GM23248 (cell line): ENCODE measurements around the gene BASP1. TPM values are rescaled to one million over a fixed set of nuclear protein-coding genes. Genes with fewer than 3 reads are reported as not detected.

Source experiments
- DNase-seq: peaks from one replicate; pipeline ENCODE4 v3.0.0-alpha.2; 2015
- H2AFZ ChIP-seq: fragments of 200-600 bp; sonication (generic); 2 replicates; pipeline ENCODE4 v1.6.1; 2016; ENCODE audit warnings: antibody characterized with exemption
- H3F3A ChIP-seq: fragments of 200-600 bp; sonication (generic); 2 replicates; pipeline ENCODE4 v1.6.1; 2016; ENCODE audit warnings: mild to moderate bottlenecking, antibody characterized with exemption, mixed run types; ENCODE audit not compliant: insufficient read depth
- H3K27ac ChIP-seq: fragments of 200-600 bp; sonication (generic); 2 replicates; pipeline ENCODE4 v1.5.1; 2016; ENCODE audit warnings: mild to moderate bottlenecking
- H3K27me3 ChIP-seq: fragments of 200-600 bp; sonication (generic); replicated peaks from 2 replicates; pipeline ENCODE4 v1.6.1; 2016; ENCODE audit warnings: mild to moderate bottlenecking; ENCODE audit not compliant: insufficient read depth
- H3K36me3 ChIP-seq: fragments of 200-600 bp; sonication (generic); 2 replicates; pipeline ENCODE4 v1.6.1; 2016; ENCODE audit warnings: low read depth, mild to moderate bottlenecking
- H3K4me1 ChIP-seq: fragments of 200-600 bp; sonication (generic); 2 replicates; pipeline ENCODE4 v1.6.1; 2016; ENCODE audit warnings: mild to moderate bottlenecking; ENCODE audit not compliant: insufficient read depth
- H3K4me2 ChIP-seq: fragments of 200-600 bp; sonication (generic); one replicate; pipeline ENCODE4 v1.6.1; 2016; ENCODE audit warnings: mild to moderate bottlenecking; ENCODE audit not compliant: unreplicated experiment
- H3K4me3 ChIP-seq: fragments of 200-600 bp; sonication (generic); 2 replicates; pipeline ENCODE4 v1.5.1; 2016; ENCODE audit warnings: mild to moderate bottlenecking
- H3K79me2 ChIP-seq: fragments of 200-600 bp; sonication (generic); 2 replicates; pipeline ENCODE4 v1.6.1; 2016; ENCODE audit warnings: mild to moderate bottlenecking; ENCODE audit not compliant: insufficient read depth
- H3K9ac ChIP-seq: fragments of 200-600 bp; sonication (generic); 2 replicates; pipeline ENCODE4 v1.6.1; 2016; ENCODE audit warnings: mild to moderate bottlenecking
- H3K9me2 ChIP-seq: fragments of 200-600 bp; sonication (generic); 2 replicates; pipeline ENCODE4 v1.6.1; 2016; ENCODE audit warnings: mixed run types, mild to moderate bottlenecking, moderate library complexity; ENCODE audit not compliant: insufficient read depth
- H3K9me3 ChIP-seq: fragments of 200-600 bp; sonication (generic); one replicate; pipeline ENCODE4 v1.6.1; 2017; ENCODE audit warnings: low read depth
- H4K20me1 ChIP-seq: fragments of 200-600 bp; sonication (generic); 2 replicates; pipeline ENCODE4 v1.6.0; 2016; ENCODE audit not compliant: insufficient read depth
- EZH2 ChIP-seq: fragments of 200-600 bp; sonication (generic); IDR thresholded peaks from 2 replicates; pipeline ENCODE4 v1.6.1; 2018; ENCODE audit warnings: antibody characterized with exemption, mild to moderate bottlenecking; ENCODE audit not compliant: insufficient read depth, poor library complexity, severe bottlenecking
- EZH2phosphoT487 ChIP-seq: fragments of 200-600 bp; sonication (generic); IDR thresholded peaks from 2 replicates; pipeline ENCODE4 v1.6.1; 2018; ENCODE audit warnings: antibody characterized with exemption, moderate library complexity, mild to moderate bottlenecking, low read depth; ENCODE audit not compliant: insufficient read depth
- WGBS, 2 experiments: methylation state at CpG; one replicate each; pipeline ENCODE4 v1.1.6; 2015 to 2017; ENCODE audit warnings: low lambda C conversion rate in 2 of 2, low coverage in 1 of 2; ENCODE audit errors: missing lambda C conversion rate in 2 of 2; 5-methylcytosine and 5-hydroxymethylcytosine counted together
- in situ Hi-C: fragments of 300-500 bp; cut with MboI; formaldehyde crosslinking; loops from 2 replicates; pipeline ENCODE4 v1.15.0; 2020
- polyA plus RNA-seq: library from polyadenylated mRNA; unstranded; fragments of >200 nt; fragmentation: Nextera tagmentation; extraction: Ambion mirVana; gene quantifications from 2 replicates; pipeline ENCODE4 v1.2.1, GENCODE V29; 2016
- total RNA-seq: library from RNA; depleted of rRNA; stranded (reverse); fragments of >200 nt; shearing (Covaris generic); gene quantifications from 2 replicates; pipeline ENCODE4 v1.2.3, GENCODE V29; 2014

BASP1 gene
- total and polyA plus RNA-seq, 2 experiments from 2014 or later: 58.4 to 121 TPM

GRCh38 chr5:17302106-17302505 is 84.7 kb downstream of the BASP1 start:
- no peaks in the 10 kb centered on the region for H4K20me1 ChIP-seq
- in situ Hi-C loops: no loop called here
- no peak for TF ChIP-seq EZH2phosphoT487
- TF ChIP-seq EZH2: no peak
- H3K9ac ChIP-seq: no peak overlapping the region
- H3K36me3 ChIP-seq: no peaks in the 10 kb centered on the region
- H3K9me3 ChIP-seq: no peaks in the 10 kb centered on the region
- H3K9me2 ChIP-seq: no peaks in the 10 kb centered on the region
- H3K4me1 ChIP-seq: peaks cover 23% of the 10 kb centered on the region
- H3K4me3 ChIP-seq: no peak overlapping the region
- H3K27me3 ChIP-seq: no peaks in the 10 kb centered on the region
- no peaks in the 10 kb centered on the region for H3F3A ChIP-seq
- DNase-seq: peak; percentile 58
- H3K79me2 ChIP-seq: no peaks in the 10 kb centered on the region
- WGBS, 2 experiments: 78 to 82% methylated on average over 3 of the region's 3 CpGs
- H3K27ac ChIP-seq: no peak overlapping the region
- no peak overlapping the region for H2AFZ ChIP-seq
- no peak overlapping the region for H3K4me2 ChIP-seq

- DNase-seq: peak; percentile 69
- Histone ChIP-seq H3K27ac (no peak overlapping the region), H4K20me1 (no peaks in the 10 kb centered on the region), H3K27me3 (no peaks in the 10 kb centered on the region), H3K9ac (no peak overlapping the region), H3F3A (no peaks in the 10 kb centered on the region), H3K79me2 (no peaks in the 10 kb centered on the region), H3K9me3 (no peaks in the 10 kb centered on the region), H3K4me3 (no peak overlapping the region), H2AFZ (no peak overlapping the region), H3K4me2 (no peak overlapping the region), H3K9me2 (no peaks in the 10 kb centered on the region), H3K4me1 (peaks cover 23% of the 10 kb centered on the region), H3K36me3 (no peaks in the 10 kb centered on the region)
- in situ Hi-C loops: no loop called here
- WGBS, 2 experiments: 14 to 26% methylated on average over 4 of the region's 4 CpGs
- TF ChIP-seq EZH2phosphoT487 (no peak), EZH2 (no peak)
These were observed 85.2 kb downstream of the BASP1 start for GRCh38 chr5:17302604-17303003.

GRCh38 chr5:17304282-17304681 is 86.9 kb downstream of the BASP1 start:
- Histone ChIP-seq H2AFZ (no peak overlapping the region), H3K4me3 (no peak overlapping the region), H3K79me2 (no peaks in the 10 kb centered on the region), H3K36me3 (no peaks in the 10 kb centered on the region), H3K4me1 (peaks cover 23% of the 10 kb centered on the region), H3K9me2 (no peaks in the 10 kb centered on the region), H3K9ac (no peak overlapping the region), H3K4me2 (no peak overlapping the region), H3K27ac (no peak overlapping the region), H4K20me1 (no peaks in the 10 kb centered on the region), H3K27me3 (no peaks in the 10 kb centered on the region), H3K9me3 (no peaks in the 10 kb centered on the region), H3F3A (no peaks in the 10 kb centered on the region)
- TF ChIP-seq EZH2 (no peak), EZH2phosphoT487 (no peak)
- in situ Hi-C loops: no loop called here
- DNase-seq: peak; percentile 19
- 81 to 83% methylated on average over 4 of the region's 4 CpGs for WGBS, 2 experiments

- no peak for DNase-seq
- Histone ChIP-seq H3K36me3 (no peaks in the 10 kb centered on the region), H3K79me2 (no peaks in the 10 kb centered on the region), H3K27me3 (no peaks in the 10 kb centered on the region), H2AFZ (no peak overlapping the region), H3K9me3 (no peaks in the 10 kb centered on the region), H3K9me2 (no peaks in the 10 kb centered on the region), H4K20me1 (no peaks in the 10 kb centered on the region), H3F3A (no peaks in the 10 kb centered on the region), H3K4me2 (no peak overlapping the region), H3K9ac (no peak overlapping the region), H3K27ac (no peak overlapping the region), H3K4me1 (peaks cover 23% of the 10 kb centered on the region), H3K4me3 (no peak overlapping the region)
- 88% methylated on average over 5 of the region's 5 CpGs for WGBS, 2 experiments
- no peak for TF ChIP-seq EZH2phosphoT487
- TF ChIP-seq EZH2: no peak
- in situ Hi-C loops: no loop called here
These were observed 87.6 kb downstream of the BASP1 start for GRCh38 chr5:17305017-17305416.
